Sigmoid colon (tissue), 7 donors: ENCODE data around the gene NFATC1. TPM values are rescaled to one million over a fixed set of nuclear protein-coding genes. Genes with fewer than 3 reads are reported as not detected.

Experiments
- DNase-seq: peaks from one replicate; pipeline ENCODE4 v3.0.0-alpha.2; 2019
- H3K27ac ChIP-seq, 4 donors: fragments of 200-600 bp; sonication (generic); one replicate each; pipeline ENCODE4 v1.5.1; 2016 to 2019; ENCODE audit warnings: mild to moderate bottlenecking in 1 of 4
- H3K27me3 ChIP-seq, 3 donors: fragments of 200-600 bp; sonication (generic); one replicate each; pipeline ENCODE4 v1.5.1; 2019; ENCODE audit warnings: mild to moderate bottlenecking in 1 of 3
- H3K36me3 ChIP-seq, 4 donors: fragments of 200-600 bp; sonication (generic); one replicate each; pipeline ENCODE4 v1.5.1; 2016 to 2019
- H3K4me1 ChIP-seq, 4 donors: fragments of 200-600 bp; sonication (generic); one replicate each; pipeline ENCODE4 v1.5.1; 2017 to 2019
- H3K4me3 ChIP-seq, 4 donors: fragments of 200-600 bp; sonication (generic); one replicate each; pipeline ENCODE4 v1.5.1; 2017 to 2019; ENCODE audit warnings: mild to moderate bottlenecking in 2 of 4, moderate library complexity in 1 of 4
- H3K9me3 ChIP-seq, 4 donors: fragments of 200-600 bp in 3 of 4; sonication (generic) in 3 of 4; one replicate each; pipeline versions ENCODE4 v1.5.1 to v1.6.1; 2013 to 2019
- EP300 ChIP-seq, 4 donors: sonication (generic); formaldehyde crosslinking; IDR thresholded peaks; one replicate each; pipeline ENCODE4 v1.6.1; 2017; ENCODE audit warnings: antibody characterized with exemption in 4 of 4
- POLR2A ChIP-seq, 2 donors: fragments of 450-650 bp; IDR thresholded peaks; one replicate each; pipeline ENCODE4 v1.6.1; 2016; ENCODE audit warnings: antibody characterized with exemption in 2 of 2, mild to moderate bottlenecking in 2 of 2, moderate library complexity in 2 of 2
- POLR2AphosphoS5 ChIP-seq, 4 donors: sonication (generic); formaldehyde crosslinking; IDR thresholded peaks; one replicate each; pipeline ENCODE4 v1.6.1; 2017; ENCODE audit warnings: antibody characterized with exemption in 4 of 4
- WGBS, 2 donors: extraction: QIAGEN DNeasy Blood & Tissue Kit; methylation state at CpG; one replicate each; pipeline ENCODE4 v1.1.7; 2013; 5-methylcytosine and 5-hydroxymethylcytosine counted together
- intact Hi-C: fragments of 100-400 bp; cut with DNase I; formaldehyde crosslinking; loops from one replicate; pipeline ENCODE4 v1.15.1; 2023
- polyA plus RNA-seq, 3 donors: library from polyadenylated mRNA; stranded (reverse); fragments of 200-250 nt; gene quantifications; one replicate each; pipeline ENCODE4 v1.2.3, GENCODE V29; 2013
- total RNA-seq, 4 donors: library from RNA; depleted of rRNA; stranded (reverse); fragments of >200 nt; gene quantifications; one replicate each; pipeline ENCODE4 v1.1.0, GENCODE V29; 2016
- TF ChIP-seq, protein P1 (sequence below), 4 experiments: fragments of 450-650 bp in 3 of 4; fragments of 200-600 bp in 1 of 4; IDR thresholded peaks; one replicate each; pipeline ENCODE4 v1.5.1; 2016 to 2019; ENCODE audit warnings: antibody characterized with exemption in 4 of 4, mild to moderate bottlenecking in 3 of 4, moderate library complexity in 2 of 4
- donor health status: healthy with polysubstance abuse.
- donor health status: Bipolar disorder and iron deficiency.
- donor health status: healthy.

The NFATC1 gene
- total and polyA plus RNA-seq, 7 donors, result 1.6 to 13.8 (median 10.7) TPM

DNA sequence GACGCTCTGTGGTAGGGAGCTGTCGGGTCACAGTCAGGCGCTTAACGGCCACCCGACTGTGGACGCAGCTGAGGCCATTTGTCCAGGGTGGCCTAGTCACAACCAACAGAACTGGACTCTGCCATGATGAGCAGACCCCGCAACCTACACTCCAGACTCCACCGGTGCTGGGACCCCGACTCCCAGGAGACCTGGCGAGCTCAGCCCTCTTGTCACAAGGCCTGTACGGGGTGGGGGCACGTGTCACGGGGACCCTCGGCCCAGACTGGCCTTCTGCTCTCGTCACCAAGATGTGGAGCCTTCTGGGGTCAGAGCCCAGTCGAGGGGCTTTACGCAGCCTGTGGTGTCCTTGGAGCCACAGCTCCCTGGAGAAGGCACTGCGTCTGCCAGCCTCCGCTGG lies 22.5 kb downstream of the NFATC1 start:
- no peak overlapping the region for H3K27ac ChIP-seq
- WGBS, 2 donors, result 88 to 94% methylated on average over 19 of the region's 19 CpGs
- intact Hi-C loops, result loop anchor here (2.0 kb wide), 1 partner anchor 65 kb away; no protein-coding TSS in a partner anchor
- H3K4me1 ChIP-seq, result peaks cover 0 to 27% (median 17%) of the 10 kb centered on the region in 4 donors
- no peaks in the 10 kb centered on the region for H3K9me3 ChIP-seq
- no peaks in the 10 kb centered on the region for H3K27me3 ChIP-seq
- TF ChIP-seq POLR2A (IDR thresholded peaks at IDR 0.05) (no peak), EP300 (IDR thresholded peaks at IDR 0.05) (no peak), POLR2AphosphoS5 (IDR thresholded peaks at IDR 0.05) (no peak)
- TF ChIP-seq, protein P1, sequence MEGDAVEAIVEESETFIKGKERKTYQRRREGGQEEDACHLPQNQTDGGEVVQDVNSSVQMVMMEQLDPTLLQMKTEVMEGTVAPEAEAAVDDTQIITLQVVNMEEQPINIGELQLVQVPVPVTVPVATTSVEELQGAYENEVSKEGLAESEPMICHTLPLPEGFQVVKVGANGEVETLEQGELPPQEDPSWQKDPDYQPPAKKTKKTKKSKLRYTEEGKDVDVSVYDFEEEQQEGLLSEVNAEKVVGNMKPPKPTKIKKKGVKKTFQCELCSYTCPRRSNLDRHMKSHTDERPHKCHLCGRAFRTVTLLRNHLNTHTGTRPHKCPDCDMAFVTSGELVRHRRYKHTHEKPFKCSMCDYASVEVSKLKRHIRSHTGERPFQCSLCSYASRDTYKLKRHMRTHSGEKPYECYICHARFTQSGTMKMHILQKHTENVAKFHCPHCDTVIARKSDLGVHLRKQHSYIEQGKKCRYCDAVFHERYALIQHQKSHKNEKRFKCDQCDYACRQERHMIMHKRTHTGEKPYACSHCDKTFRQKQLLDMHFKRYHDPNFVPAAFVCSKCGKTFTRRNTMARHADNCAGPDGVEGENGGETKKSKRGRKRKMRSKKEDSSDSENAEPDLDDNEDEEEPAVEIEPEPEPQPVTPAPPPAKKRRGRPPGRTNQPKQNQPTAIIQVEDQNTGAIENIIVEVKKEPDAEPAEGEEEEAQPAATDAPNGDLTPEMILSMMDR (IDR thresholded peaks at IDR 0.05), result no peak
- DNase-seq, result no peak
- H3K4me3 ChIP-seq, result no peak overlapping the region
- H3K36me3 ChIP-seq, result peaks cover 0 to 17% (median 2%) of the 10 kb centered on the region in 4 donors

GRCh38 chr18:79418642-79419041 lies 22.9 kb downstream of the NFATC1 start:
- no peaks in the 10 kb centered on the region for H3K9me3 ChIP-seq
- peaks cover 0 to 31% (median 21%) of the 10 kb centered on the region in 4 donors for H3K4me1 ChIP-seq
- H3K4me3 ChIP-seq, result no peak overlapping the region
- H3K27me3 ChIP-seq, result no peaks in the 10 kb centered on the region
- 66 to 76% methylated on average over 11 of the region's 11 CpGs for WGBS, 2 donors
- DNase-seq, result no peak
- intact Hi-C loops, result loop anchor here (2.0 kb wide), 1 partner anchor 64 kb away; no protein-coding TSS in a partner anchor
- TF ChIP-seq POLR2A (IDR thresholded peaks at IDR 0.05), result no peak
- TF ChIP-seq, protein P1 (IDR thresholded peaks at IDR 0.05), result no peak
- no peak for TF ChIP-seq EP300 (IDR thresholded peaks at IDR 0.05)
- no peak for TF ChIP-seq POLR2AphosphoS5 (IDR thresholded peaks at IDR 0.05)
- H3K36me3 ChIP-seq, result peaks cover 0 to 13% (median 0%) of the 10 kb centered on the region in 4 donors
- no peak overlapping the region for H3K27ac ChIP-seq

DNA sequence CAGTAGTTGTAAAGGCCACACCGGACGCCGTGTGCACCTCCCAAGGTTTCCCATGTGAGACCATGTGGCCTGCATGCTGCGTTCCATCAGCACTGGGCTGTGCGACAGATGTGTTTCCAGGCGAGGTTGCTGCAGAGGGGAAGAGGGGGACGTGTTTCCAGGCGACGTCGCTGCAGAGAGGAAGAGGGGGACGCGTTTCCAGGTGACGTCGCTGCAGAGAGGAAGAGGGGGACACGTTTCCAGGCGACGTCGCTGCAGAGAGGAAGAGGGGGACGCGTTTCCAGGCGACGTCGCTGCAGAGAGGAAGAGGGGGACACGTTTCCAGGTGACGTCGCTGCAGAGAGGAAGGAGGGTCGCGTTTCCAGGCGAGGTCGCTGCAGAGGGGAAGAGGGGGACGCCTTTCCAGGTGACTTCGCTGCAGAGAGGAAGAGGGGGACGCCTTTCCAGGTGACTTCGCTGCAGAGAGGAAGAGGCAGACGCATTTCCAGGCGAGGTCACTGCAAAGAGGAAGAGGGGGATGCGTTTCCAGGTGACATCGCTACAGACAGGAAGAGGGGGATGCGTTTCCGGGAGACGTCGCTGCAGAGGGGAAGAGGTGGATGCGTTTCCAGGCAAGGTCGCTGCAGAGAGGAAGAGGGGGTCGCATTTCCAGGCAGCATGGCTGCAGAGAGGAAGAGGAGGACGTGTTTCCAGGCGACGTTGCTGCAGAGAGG lies 24.5 kb downstream of the NFATC1 start:
- DNase-seq, result no peak
- intact Hi-C loops, result no loop called here
- H3K4me3 ChIP-seq, result no peak overlapping the region
- 90 to 92% methylated on average over 48 of the region's 48 CpGs for WGBS, 2 donors
- TF ChIP-seq EP300 (IDR thresholded peaks at IDR 0.05), result no peak
- TF ChIP-seq, protein P1 (IDR thresholded peaks at IDR 0.05), result no peak
- no peak for TF ChIP-seq POLR2AphosphoS5 (IDR thresholded peaks at IDR 0.05)
- TF ChIP-seq POLR2A (IDR thresholded peaks at IDR 0.05), result no peak
- peaks cover 0 to 11% (median 0%) of the 10 kb centered on the region in 4 donors for H3K36me3 ChIP-seq
- H3K27ac ChIP-seq, result no peak overlapping the region
- no peaks in the 10 kb centered on the region for H3K27me3 ChIP-seq
- peaks cover 0 to 38% (median 24%) of the 10 kb centered on the region in 4 donors for H3K4me1 ChIP-seq
- no peaks in the 10 kb centered on the region for H3K9me3 ChIP-seq

- no peaks in the 10 kb centered on the region for H3K9me3 ChIP-seq
- H3K27ac ChIP-seq, result no peak overlapping the region
- intact Hi-C loops, result no loop called here
- H3K4me3 ChIP-seq, result no peak overlapping the region
- 81 to 89% methylated on average over 26 of the region's 26 CpGs for WGBS, 2 donors
- TF ChIP-seq, protein P1 (IDR thresholded peaks at IDR 0.05), result no peak
- no peak for TF ChIP-seq POLR2A (IDR thresholded peaks at IDR 0.05)
- TF ChIP-seq POLR2AphosphoS5 (IDR thresholded peaks at IDR 0.05), result no peak
- no peak for TF ChIP-seq EP300 (IDR thresholded peaks at IDR 0.05)
- H3K36me3 ChIP-seq, result peaks cover 0 to 11% (median 0%) of the 10 kb centered on the region in 4 donors
- H3K4me1 ChIP-seq, result peaks cover 0 to 37% (median 30%) of the 10 kb centered on the region in 4 donors
- no peak for DNase-seq
- no peaks in the 10 kb centered on the region for H3K27me3 ChIP-seq
Measured at GRCh38 chr18:79421275-79421857, 25.6 kb downstream of the NFATC1 start.
